Kidney (tissue), 14 donors: ENCODE measurements around the gene NDUFAF8. TPM values are rescaled to one million over a fixed set of nuclear protein-coding genes. Genes with fewer than 3 reads are reported as not detected.

Experiments used
- DNase-seq, 5 donors: peaks; one replicate each; pipeline ENCODE4 v3.0.0-alpha.2; 2013 to 2020
- FAIRE-seq: peaks from 2 replicates; lab custom pipeline; 2012; peaks lifted over from hg19 to GRCh38; lab: Jason Lieb, UNC
- H3K27ac ChIP-seq, 2 donors: one replicate each; pipeline ENCODE4 v1.7.0; 2013; ENCODE audit warnings: low read depth in 2 of 2, low read length in 2 of 2, inconsistent platforms in 1 of 2
- H3K27me3 ChIP-seq: one replicate; pipeline ENCODE4 v1.7.1; 2013; ENCODE audit warnings: low read length, inconsistent platforms; ENCODE audit not compliant: control insufficient read depth, insufficient read depth
- H3K36me3 ChIP-seq, 3 donors: one replicate each; pipeline versions ENCODE4 v1.7.0 to v1.7.1; 2013; ENCODE audit warnings: low read length in 3 of 3, control low read depth in 1 of 3, inconsistent platforms in 1 of 3; ENCODE audit not compliant: insufficient read depth in 3 of 3, control insufficient read depth in 2 of 3
- H3K4me1 ChIP-seq, 3 donors: one replicate each; pipeline versions ENCODE4 v1.7.0 to v1.7.1; 2013; ENCODE audit warnings: low read length in 3 of 3, inconsistent platforms in 1 of 3, low read depth in 1 of 3; ENCODE audit not compliant: control insufficient read depth in 2 of 3, insufficient read depth in 2 of 3
- H3K4me3 ChIP-seq, 3 donors: one replicate each; pipeline versions ENCODE4 v1.7.0 to v1.8.1; 2013; ENCODE audit warnings: low read length in 3 of 3, control low read depth in 1 of 3, inconsistent platforms in 1 of 3
- H3K9ac ChIP-seq, 3 donors: one replicate each; pipeline versions ENCODE4 v1.7.0 to v1.7.1; 2013; ENCODE audit warnings: low read length in 3 of 3, control low read depth in 1 of 3, inconsistent platforms in 1 of 3
- H3K9me3 ChIP-seq, 3 donors: one replicate each; pipeline versions ENCODE4 v1.7.0 to v1.7.1; 2013; ENCODE audit warnings: low read length in 3 of 3, control low read depth in 1 of 3, inconsistent platforms in 1 of 3; ENCODE audit not compliant: control insufficient read depth in 2 of 3, insufficient read depth in 1 of 3
- CTCF ChIP-seq: IDR thresholded peaks from 3 replicates; pipeline ENCODE4 v1.5.1; 2012; ENCODE audit warnings: mild to moderate bottlenecking, moderate library complexity, borderline replicate concordance; ENCODE audit not compliant: insufficient read depth; ENCODE audit errors: extremely low read depth
- intact Hi-C: fragments of 100-400 bp; cut with DNase I; formaldehyde crosslinking; loops from one replicate; pipeline ENCODE4 v1.11.1; 2022
- polyA plus RNA-seq: library from polyadenylated mRNA; stranded (reverse); fragments of 350-450 nt; fragmentation: Illumina TruSeq; extraction: RNeasy Lipid Tissue Mini Kit (QIAGEN cat#74804); gene quantifications from one replicate; pipeline ENCODE4 v1.2.3, GENCODE V29; 2014; ENCODE audit warnings: low read depth, low replicate concordance; ENCODE audit not compliant: insufficient read depth
- total RNA-seq: library from RNA; stranded (reverse); fragmentation: NEBNext Ultra II Directional; extraction: Animal tissue kit (Norgen Biotek cat#: 25700); gene quantifications from one replicate; pipeline ENCODE4 v1.2.1, GENCODE V29; 2021
- donor health status: control.
- donor health status: control.
- donor health status: control.
- donor health status: control.
- donor health status: control.
- donor health status: DM: yes; HTN: yes; CAD: no.
- donor health status: Normal renal cell carcinoma (clear cell type).

The NDUFAF8 gene
- total and polyA plus RNA-seq, 2 donors from 2014 or later, result 38.6 to 134 TPM

GRCh38 chr17:81273698-81274470 is 34.8 kb downstream of the NDUFAF8 start:
- intact Hi-C loops, result no loop called here
- H3K27me3 ChIP-seq, result no peaks in the 10 kb centered on the region
- no peaks in the 10 kb centered on the region for H3K9me3 ChIP-seq
- no peak overlapping the region for H3K27ac ChIP-seq
- H3K4me3 ChIP-seq, result no peak overlapping the region
- TF ChIP-seq CTCF, result no peak
- DNase-seq (peak in 1 of 5 donors; percentile 66), FAIRE-seq (no peak)
- H3K36me3 ChIP-seq, result peaks cover 0 to 37% (median 20%) of the 10 kb centered on the region in 3 donors
- no peaks in the 10 kb centered on the region for H3K4me1 ChIP-seq
- no peak overlapping the region for H3K9ac ChIP-seq

GRCh38 chr17:81274471-81274855 is 35.3 kb downstream of the NDUFAF8 start:
- DNase-seq (peak in 1 of 5 donors; percentile 72), FAIRE-seq (no peak)
- Histone ChIP-seq H3K4me1 (no peaks in the 10 kb centered on the region), H3K4me3 (no peak overlapping the region), H3K27me3 (no peaks in the 10 kb centered on the region), H3K9me3 (no peaks in the 10 kb centered on the region), H3K36me3 (peaks cover 0 to 42% (median 18%) of the 10 kb centered on the region in 3 donors), H3K9ac (no peak overlapping the region), H3K27ac (no peak overlapping the region)
- TF ChIP-seq CTCF, result no peak
- intact Hi-C loops, result no loop called here

GRCh38 chr17:81276781-81277180 is 37.7 kb downstream of the NDUFAF8 start:
- intact Hi-C loops, result no loop called here
- Histone ChIP-seq H3K36me3 (peaks cover 0 to 47% (median 17%) of the 10 kb centered on the region in 3 donors), H3K9ac (no peak overlapping the region), H3K9me3 (no peaks in the 10 kb centered on the region), H3K27ac (no peak overlapping the region), H3K27me3 (no peaks in the 10 kb centered on the region), H3K4me3 (no peak overlapping the region), H3K4me1 (no peaks in the 10 kb centered on the region)
- no peak for TF ChIP-seq CTCF
- DNase-seq (no peak), FAIRE-seq (no peak)
